Endothelial cell of umbilical vein (primary cell): Measurements from ENCODE around the gene SIAE. TPM values are rescaled to one million over a fixed set of nuclear protein-coding genes. Genes with fewer than 3 reads are reported as not detected.
A peak's percentile ranks its signal among the peaks of the same experiment; 100 is the strongest.

Source experiments
- BruUV-seq: library from RNA; stranded (reverse); fragments of 400-500 nt; replicated peaks from 2 replicates; lab custom pipeline; 2021; lab: Mats Ljungman, UMichigan
- CTCF ChIA-PET: fragments of 300-600, 350-600 bp; sonication (Branson Sonifier 250); formaldehyde crosslinking; loops from one replicate; lab custom pipeline; 2021; ENCODE audit warnings: antibody characterized with exemption, inconsistent platforms; lab: Charles Lee
- POLR2A ChIA-PET: fragments of 300-600, 350-600 bp; sonication (Branson Sonifier 250); formaldehyde crosslinking; loops from one replicate; lab custom pipeline; 2021; ENCODE audit warnings: antibody characterized with exemption, inconsistent platforms; lab: Charles Lee
- DNase-seq: peaks from one replicate; pipeline ENCODE4 v3.0.0-alpha.2; 2011; ENCODE audit warnings: low read depth, low spot score
- FAIRE-seq: peaks from 2 replicates; lab custom pipeline; 2011; peaks lifted over from hg19 to GRCh38; lab: Jason Lieb, UNC
- H2AFZ ChIP-seq: 2 replicates; pipeline ENCODE4 v1.6.0; 2012; ENCODE audit warnings: low read depth, low read length, control low read depth, inconsistent platforms
- H3K27ac ChIP-seq: 2 replicates; pipeline ENCODE4 v1.5.1; 2011; ENCODE audit warnings: low read depth, mild to moderate bottlenecking, control low read depth, low read length, moderate library complexity; ENCODE audit not compliant: insufficient read depth
- H3K27me3 ChIP-seq, 2 experiments: 2 replicates each; pipeline versions ENCODE4 v1.6.0 to v1.6.1; 2011; ENCODE audit warnings: low read length in 2 of 2, mixed read lengths in 1 of 2; ENCODE audit not compliant: control insufficient read depth in 2 of 2, insufficient read depth in 2 of 2
- H3K36me3 ChIP-seq, 2 experiments: 2 replicates in 1 of 2; 3 replicates in 1 of 2; pipeline ENCODE4 v1.5.1; 2011; ENCODE audit warnings: low read length in 2 of 2, mild to moderate bottlenecking in 1 of 2, moderate library complexity in 1 of 2; ENCODE audit not compliant: control insufficient read depth in 2 of 2, insufficient read depth in 2 of 2; ENCODE audit errors: extremely low read depth in 1 of 2
- H3K4me1 ChIP-seq: 3 replicates; pipeline ENCODE4 v1.5.1; 2011; ENCODE audit warnings: mild to moderate bottlenecking, low read length; ENCODE audit not compliant: control insufficient read depth, insufficient read depth; ENCODE audit errors: extremely low read depth
- H3K4me2 ChIP-seq: 2 replicates; pipeline ENCODE4 v1.6.1; 2011; ENCODE audit warnings: low read length, control low read depth, mixed read lengths; ENCODE audit not compliant: insufficient read depth
- H3K4me3 ChIP-seq, 3 experiments: fragments of 200-600 bp in 1 of 3; sonication (generic), shearing (Covaris generic) in 1 of 3; replicated peaks in 1 of 3; 2 replicates each; pipeline ENCODE4 v1.5.1; 2011 to 2016; ENCODE audit warnings: control low read depth in 3 of 3, low read length in 3 of 3, mild to moderate bottlenecking in 2 of 3, inconsistent platforms in 1 of 3, low read depth in 1 of 3, moderate library complexity in 1 of 3; ENCODE audit not compliant: insufficient read depth in 1 of 3
- H3K79me2 ChIP-seq: 2 replicates; pipeline ENCODE4 v1.6.0; 2012; ENCODE audit warnings: low read length, inconsistent platforms; ENCODE audit not compliant: control insufficient read depth, insufficient read depth
- H3K9ac ChIP-seq: replicated peaks from 2 replicates; pipeline ENCODE3; 2011; ENCODE audit warnings: low read length, control low read depth; ENCODE audit not compliant: insufficient read depth; ENCODE audit errors: extremely low read depth
- H3K9me1 ChIP-seq: replicated peaks from 3 replicates; pipeline ENCODE4 v1.6.0; 2011; ENCODE audit warnings: mild to moderate bottlenecking, low read length; ENCODE audit not compliant: control insufficient read depth, insufficient read depth; ENCODE audit errors: extremely low read depth
- H3K9me3 ChIP-seq: replicated peaks from 2 replicates; pipeline ENCODE4 v1.5.1; 2012; ENCODE audit warnings: low read length, inconsistent platforms; ENCODE audit not compliant: control insufficient read depth, insufficient read depth
- H4K20me1 ChIP-seq: replicated peaks from 2 replicates; pipeline ENCODE3; 2011; ENCODE audit warnings: mild to moderate bottlenecking, low read length; ENCODE audit not compliant: control insufficient read depth, insufficient read depth; ENCODE audit errors: extremely low read depth
- CTCF ChIP-seq, 2 donors: IDR thresholded peaks; 1 replicate in 1 of 2; 2 replicates in 1 of 2; pipeline ENCODE4 v1.5.1; 2011; ENCODE audit warnings: low read length in 2 of 2, mild to moderate bottlenecking in 2 of 2, moderate library complexity in 2 of 2, control low read depth in 1 of 2, inconsistent platforms in 1 of 2, low read depth in 1 of 2; ENCODE audit not compliant: insufficient read depth in 1 of 2; ENCODE audit errors: extremely low read depth in 1 of 2
- EZH2 ChIP-seq: IDR thresholded peaks from 2 replicates; pipeline ENCODE4 v1.6.1; 2012; ENCODE audit warnings: borderline replicate concordance, low read depth, mild to moderate bottlenecking, moderate library complexity, low read length, inconsistent platforms; ENCODE audit not compliant: severe bottlenecking
- FOS ChIP-seq: IDR thresholded peaks from 2 replicates; pipeline ENCODE4 v1.6.1; 2011; ENCODE audit warnings: mild to moderate bottlenecking, low read length, moderate library complexity, borderline replicate concordance; ENCODE audit not compliant: insufficient read depth
- GATA2 ChIP-seq: IDR thresholded peaks from 2 replicates; pipeline ENCODE4 v1.7.0; 2011; ENCODE audit warnings: low read depth, mild to moderate bottlenecking, moderate library complexity, mixed read lengths, low read length; ENCODE audit not compliant: insufficient read length, insufficient read depth
- JUN ChIP-seq: IDR thresholded peaks from 2 replicates; pipeline ENCODE4 v1.6.1; 2011; ENCODE audit warnings: borderline replicate concordance, low read depth; ENCODE audit not compliant: insufficient read length, insufficient read depth
- MAX ChIP-seq: IDR thresholded peaks from 2 replicates; pipeline ENCODE4 v1.6.1; 2011; ENCODE audit not compliant: insufficient read depth, insufficient read length
- MYC ChIP-seq: IDR thresholded peaks from one replicate; pipeline ENCODE4 v1.6.1; 2011; ENCODE audit warnings: mild to moderate bottlenecking, low read depth, low read length
- POLR2A ChIP-seq: IDR thresholded peaks from 2 replicates; pipeline ENCODE4 v1.6.1; 2012; ENCODE audit warnings: low read depth, mild to moderate bottlenecking, control low read depth, low read length
- POLR2AphosphoS5 ChIP-seq: IDR thresholded peaks from 2 replicates; pipeline ENCODE4 v1.6.1; 2012; ENCODE audit warnings: low read depth, mild to moderate bottlenecking, control low read depth, low read length, moderate library complexity; ENCODE audit not compliant: insufficient read depth
- dilution Hi-C: fragments of 300-500 bp; cut with MboI; formaldehyde crosslinking; loops from one replicate; pipeline ENCODE4 v1.15.0; 2019; ENCODE audit warnings: low sequenced_read_pairs; ENCODE audit not compliant: extremely low pct_ligation_motif_present
- intact Hi-C: fragments of 100-400 bp; cut with micrococcal nuclease; formaldehyde crosslinking; loops from one replicate; pipeline ENCODE4 v1.10.0; 2022
- polyA plus RNA-seq, 4 experiments: library from polyadenylated mRNA; depleted of rRNA in 3 of 4; stranded (reverse) in 3 of 4; unstranded in 1 of 4; fragments of >200 nt; gene quantifications; 2 replicates each; pipeline versions ENCODE4 v1.2.1 to v1.2.3, GENCODE V29; 2011 to 2012; ENCODE audit warnings: missing spikeins in 1 of 4
- total RNA-seq: library from RNA; stranded (reverse); gene quantifications from 2 replicates; pipeline ENCODE4 v1.2.3, GENCODE V29; 2021

SIAE gene
- total and polyA plus RNA-seq, 2 donors (not counting 3 experiments of a cell fraction or from before 2014, with no cell fraction given), result 16.9 to 23.9 TPM

- no peak overlapping the region for H3K4me3 ChIP-seq
- TF ChIP-seq POLR2A, result no peak
- TF ChIP-seq POLR2AphosphoS5, result no peak
- TF ChIP-seq GATA2, result no peak
- no peak for TF ChIP-seq CTCF (IDR thresholded peaks at IDR 0.05; ENCODE audit: extremely low read depth in 1 of 2, insufficient read depth in 1 of 2, low read depth in 1 of 2, low read length in 2 of 2)
- TF ChIP-seq FOS, result no peak
- TF ChIP-seq EZH2, result no peak
- TF ChIP-seq MYC, result no peak
- no peak for TF ChIP-seq MAX
- no peak for TF ChIP-seq JUN
- POLR2A ChIA-PET, result interaction anchor here (1.1 kb wide), 1 partner anchor 703 kb away, joined by 4 read pairs; no protein-coding TSS in a partner anchor
- H3K4me2 ChIP-seq, result no peak overlapping the region
- no peaks in the 10 kb centered on the region for H3K36me3 ChIP-seq
- no peaks in the 10 kb centered on the region for H3K79me2 ChIP-seq
- dilution Hi-C loops, result no loop called here
- no TSS peak for BruUV-seq
- DNase-seq, result no peak
- no peaks in the 10 kb centered on the region for H3K9me1 ChIP-seq
- H3K27me3 ChIP-seq, result no peaks in the 10 kb centered on the region
- intact Hi-C loops, result no loop called here
- peak; percentile 24 for FAIRE-seq
- no peaks in the 10 kb centered on the region for H4K20me1 ChIP-seq
- peak overlapping the region; percentile 66 for H2AFZ ChIP-seq
- H3K9ac ChIP-seq, result peak overlapping the region; percentile 28
- no peaks in the 10 kb centered on the region for H3K9me3 ChIP-seq
- CTCF ChIA-PET, result interaction anchor here (1.0 to 6.5 kb wide), 15 partner anchors 10 to 241 kb away, joined by 3 to 86 read pairs (median 10); partner anchors contain the start of genes NRGN and ROBO3
- H3K4me1 ChIP-seq, result peaks cover 18% of the 10 kb centered on the region
- H3K27ac ChIP-seq, result peak overlapping the region; percentile 39
These were observed 30.4 kb downstream of the SIAE start for GRCh38 chr11:124643042-124643604.
